ENCODE measurements around the gene ZNF516.

DNA sequence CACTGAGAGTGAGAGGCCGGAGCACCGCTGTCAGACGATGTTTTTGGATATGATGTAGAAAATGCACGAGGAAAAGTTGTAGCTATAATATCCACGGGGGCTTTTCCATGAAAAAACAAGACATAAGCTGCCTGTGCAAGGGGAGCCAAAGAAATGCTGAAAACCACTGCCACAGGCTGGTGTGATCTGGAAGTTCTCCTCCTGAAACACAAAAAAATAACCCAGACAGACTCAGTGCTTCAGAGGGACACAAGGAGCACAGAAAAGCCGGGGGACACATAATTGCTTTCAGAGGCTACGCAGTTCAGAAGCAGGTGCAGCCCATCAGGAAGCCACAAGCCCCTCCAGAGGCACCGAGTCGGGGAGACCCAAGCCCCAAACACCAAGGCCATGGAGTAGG is 98.2 kb downstream of the ZNF516 start:
- TF ChIP-seq POLR2AphosphoS5 (IDR thresholded peaks at IDR 0.05; ENCODE audit: low read depth, low read length): no peak
- no peak for TF ChIP-seq POLR2A (IDR thresholded peaks at IDR 0.05; ENCODE audit: low read depth, low read length)
- no peak for TF ChIP-seq TAF1 (IDR thresholded peaks at IDR 0.05; ENCODE audit: borderline replicate concordance, low read depth, low read length)

Measured in GM12892 (cell line).